Activated CD8-positive, alpha-beta T cell treated with anti-CD3 and anti-CD28 coated beads for 36 hours (primary cell): ENCODE measurements around the gene TBC1D32. TPM values are rescaled to one million over a fixed set of nuclear protein-coding genes. Genes with fewer than 3 reads are reported as not detected.
"Not testable (repeated sequence)": the region's sequence is repeated elsewhere in the genome, so short reads cannot be mapped to it uniquely, and the experiment has no call there.

ENCODE experiments used
- ATAC-seq: fragments of 200-7000 bp; cut with Tn5 transposase; one replicate; pipeline ENCODE4 v1.10.0; 2021; ENCODE audit warnings: mild to moderate bottlenecking, moderate library complexity
- CTCF ChIA-PET: fragments of 350-600 bp; sonication (Branson Sonifier 250); formaldehyde crosslinking; loops from one replicate; lab custom pipeline; 2021; ENCODE audit warnings: antibody characterized with exemption; lab: Charles Lee
- POLR2A ChIA-PET: fragments of 350-600 bp; sonication (Branson Sonifier 250); formaldehyde crosslinking; loops from one replicate; lab custom pipeline; 2021; ENCODE audit warnings: antibody characterized with exemption; lab: Charles Lee
- DNase-seq: peaks from one replicate; pipeline ENCODE4 v3.0.0-alpha.2; 2020
- H3K27ac Mint-ChIP-seq: one replicate; pipeline ENCODE4 v1.8.0; 2021; ENCODE audit warnings: mild to moderate bottlenecking, mixed read lengths
- H3K27me3 Mint-ChIP-seq: one replicate; pipeline ENCODE4 v1.8.0; 2021; ENCODE audit warnings: mixed read lengths
- H3K36me3 Mint-ChIP-seq: one replicate; pipeline ENCODE4 v1.8.0; 2021; ENCODE audit warnings: low read depth, mixed read lengths
- H3K4me1 Mint-ChIP-seq: one replicate; pipeline ENCODE4 v1.8.0; 2021; ENCODE audit warnings: low read depth, mixed read lengths
- H3K4me3 Mint-ChIP-seq: one replicate; pipeline ENCODE4 v1.8.0; 2021; ENCODE audit warnings: mild to moderate bottlenecking, moderate library complexity, mixed read lengths
- H3K9me3 Mint-ChIP-seq: one replicate; pipeline ENCODE4 v1.8.0; 2021; ENCODE audit warnings: mixed read lengths
- CTCF ChIP-seq: fragments of 200-600 bp; IDR thresholded peaks from one replicate; pipeline ENCODE4 v1.8.0; 2022; ENCODE audit warnings: antibody characterized with exemption, mild to moderate bottlenecking
- intact Hi-C: fragments of 100-400 bp; cut with micrococcal nuclease; formaldehyde crosslinking; loops from one replicate; pipeline ENCODE4 v1.10.0; 2022
- total RNA-seq, 2 experiments: library from RNA; stranded (reverse); gene quantifications; one replicate each; pipeline ENCODE4 v1.2.3, GENCODE V29; 2021

TBC1D32 gene
- total RNA-seq, 2 experiments from 2014 or later = 8.1 to 10.4 TPM

DNA sequence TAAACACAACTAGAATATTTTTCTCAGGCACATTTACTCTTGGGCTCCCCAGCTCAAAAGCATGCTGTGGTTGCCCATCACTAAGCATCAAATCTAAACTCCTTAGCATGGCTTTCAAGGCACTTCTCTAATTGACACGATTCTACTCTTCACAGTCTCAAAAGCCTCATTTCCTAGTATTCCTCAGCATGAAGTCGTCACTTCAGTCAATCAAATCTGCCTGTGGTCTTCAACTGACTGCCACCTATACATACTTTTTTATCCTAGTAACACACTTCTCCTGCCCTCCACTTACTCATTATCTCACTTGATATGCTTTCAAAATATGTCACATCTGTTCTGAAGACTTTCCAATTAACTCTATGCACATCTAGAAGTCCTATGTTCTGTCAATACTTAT, 110.3 kb downstream of the TBC1D32 start:
- H3K36me3 Mint-ChIP-seq = peaks cover 17% of the 10 kb centered on the region
- H3K9me3 Mint-ChIP-seq = peaks cover 4% of the 10 kb centered on the region
- ChIA-PET POLR2A (no interaction called here), CTCF (no interaction called here)
- no peak for ATAC-seq
- H3K4me1 Mint-ChIP-seq = no peaks in the 10 kb centered on the region
- intact Hi-C loops = no loop called here
- no peak overlapping the region for H3K27ac Mint-ChIP-seq
- no peak overlapping the region for H3K4me3 Mint-ChIP-seq
- no peaks in the 10 kb centered on the region for H3K27me3 Mint-ChIP-seq
- no peak for DNase-seq
- no peak for TF ChIP-seq CTCF

DNA sequence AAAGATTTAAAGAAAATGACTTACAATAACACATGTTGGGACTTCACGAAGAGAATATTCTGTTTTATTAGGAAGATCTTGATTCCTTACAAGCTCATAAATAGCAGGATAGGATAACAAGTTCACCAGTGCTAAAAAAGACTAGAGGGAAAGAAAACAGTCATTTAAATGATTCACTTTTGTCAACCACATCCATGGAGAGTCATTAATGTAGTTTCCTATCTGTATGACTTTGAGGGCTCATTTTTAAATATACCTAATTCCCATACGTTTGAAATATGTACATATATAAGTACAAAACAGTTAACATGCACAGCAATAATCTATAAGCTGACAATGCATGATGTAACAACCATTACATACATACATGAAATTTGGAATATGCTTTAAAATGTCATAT, 111.1 kb downstream of the TBC1D32 start:
- H3K27me3 Mint-ChIP-seq = no peaks in the 10 kb centered on the region
- TF ChIP-seq CTCF = no peak
- intact Hi-C loops = no loop called here
- no peak for ATAC-seq
- H3K4me3 Mint-ChIP-seq = no peak overlapping the region
- H3K27ac Mint-ChIP-seq = no peak overlapping the region
- CTCF ChIA-PET = no interaction called here
- peaks cover 23% of the 10 kb centered on the region for H3K36me3 Mint-ChIP-seq
- DNase-seq = no peak
- POLR2A ChIA-PET = no interaction called here
- no peaks in the 10 kb centered on the region for H3K4me1 Mint-ChIP-seq
- H3K9me3 Mint-ChIP-seq = peaks cover 6% of the 10 kb centered on the region

- POLR2A ChIA-PET = no interaction called here
- H3K4me3 Mint-ChIP-seq = no peak overlapping the region
- intact Hi-C loops = no loop called here
These were observed 111.6 kb downstream of the TBC1D32 start for GRCh38 chr6:121222656-121223055.

GRCh38 chr6:121216928-121217327, 117.4 kb downstream of the TBC1D32 start:
- ChIA-PET POLR2A (no interaction called here), CTCF (no interaction called here)
- H3K9me3 Mint-ChIP-seq = peaks cover 20% of the 10 kb centered on the region
- DNase-seq (no peak), ATAC-seq (no peak)
- H3K27me3 Mint-ChIP-seq = no peaks in the 10 kb centered on the region
- H3K4me1 Mint-ChIP-seq = no peaks in the 10 kb centered on the region
- peaks cover 70% of the 10 kb centered on the region for H3K36me3 Mint-ChIP-seq
- TF ChIP-seq CTCF = no peak
- no peak overlapping the region for H3K27ac Mint-ChIP-seq
- H3K4me3 Mint-ChIP-seq = no peak overlapping the region
- intact Hi-C loops = no loop called here

More at GRCh38 chr6:121222656-121223055, 111.6 kb downstream of the TBC1D32 start:
- Mint-ChIP-seq H3K4me1 (no peaks in the 10 kb centered on the region), H3K27me3 (no peaks in the 10 kb centered on the region), H3K36me3 (peaks cover 28% of the 10 kb centered on the region), H3K27ac (no peak overlapping the region), H3K9me3 (peaks cover 6% of the 10 kb centered on the region)
- CTCF ChIA-PET = no interaction called here
- ATAC-seq (no peak), DNase-seq (no peak)
- no peak for TF ChIP-seq CTCF

- DNase-seq, H3K4me1 Mint-ChIP-seq, intact Hi-C loops, ATAC-seq, H3K27ac Mint-ChIP-seq, H3K27me3 Mint-ChIP-seq, CTCF ChIA-PET, POLR2A ChIA-PET, H3K4me3 Mint-ChIP-seq: not testable (repeated sequence)
- peaks cover 14% of the 10 kb centered on the region for H3K9me3 Mint-ChIP-seq
- H3K36me3 Mint-ChIP-seq = peaks cover 66% of the 10 kb centered on the region
These were observed 120.9 kb downstream of the TBC1D32 start for GRCh38 chr6:121213341-121213740.

GRCh38 chr6:121210943-121211342, 123.3 kb downstream of the TBC1D32 start:
- ATAC-seq (no peak), DNase-seq (no peak)
- no peaks in the 10 kb centered on the region for H3K27me3 Mint-ChIP-seq
- no peak for TF ChIP-seq CTCF
- ChIA-PET POLR2A (no interaction called here), CTCF (no interaction called here)
- H3K36me3 Mint-ChIP-seq = peaks cover 51% of the 10 kb centered on the region
- H3K4me1 Mint-ChIP-seq = no peaks in the 10 kb centered on the region
- H3K4me3 Mint-ChIP-seq = no peak overlapping the region
- H3K27ac Mint-ChIP-seq = no peak overlapping the region
- peaks cover 13% of the 10 kb centered on the region for H3K9me3 Mint-ChIP-seq
- intact Hi-C loops = no loop called here
